Fibroblast of the aortic adventitia (primary cell): ENCODE measurements around the gene ZNF500. TPM values are rescaled to one million over a fixed set of nuclear protein-coding genes. Genes with fewer than 3 reads are reported as not detected.

Experiments
- DNase-seq: peaks from one replicate; pipeline ENCODE4 v3.0.0-alpha.2; 2010; ENCODE audit warnings: low read depth
- H3K4me3 ChIP-seq: 2 replicates; pipeline ENCODE4 v1.5.1; 2011; ENCODE audit warnings: low read depth, mild to moderate bottlenecking, control low read depth, low read length, moderate library complexity
- CTCF ChIP-seq: IDR thresholded peaks from 2 replicates; pipeline ENCODE4 v1.5.1; 2011; ENCODE audit warnings: mild to moderate bottlenecking, low read length, control low read depth, inconsistent platforms; ENCODE audit not compliant: insufficient read depth
- total RNA-seq: library from RNA; depleted of rRNA; stranded (reverse); fragments of >200 nt; gene quantifications from 2 replicates; pipeline ENCODE4 v1.2.3, GENCODE V29; 2012; ENCODE audit warnings: low replicate concordance

ZNF500 gene
- total RNA-seq, 1 donor, result 8.3 TPM

- no peak for TF ChIP-seq CTCF
- H3K4me3 ChIP-seq, result peak overlapping the region; percentile 83
- no peak for DNase-seq
These were observed 34.3 kb upstream of the ZNF500 start for GRCh38 chr16:4801051-4801961.

DNA sequence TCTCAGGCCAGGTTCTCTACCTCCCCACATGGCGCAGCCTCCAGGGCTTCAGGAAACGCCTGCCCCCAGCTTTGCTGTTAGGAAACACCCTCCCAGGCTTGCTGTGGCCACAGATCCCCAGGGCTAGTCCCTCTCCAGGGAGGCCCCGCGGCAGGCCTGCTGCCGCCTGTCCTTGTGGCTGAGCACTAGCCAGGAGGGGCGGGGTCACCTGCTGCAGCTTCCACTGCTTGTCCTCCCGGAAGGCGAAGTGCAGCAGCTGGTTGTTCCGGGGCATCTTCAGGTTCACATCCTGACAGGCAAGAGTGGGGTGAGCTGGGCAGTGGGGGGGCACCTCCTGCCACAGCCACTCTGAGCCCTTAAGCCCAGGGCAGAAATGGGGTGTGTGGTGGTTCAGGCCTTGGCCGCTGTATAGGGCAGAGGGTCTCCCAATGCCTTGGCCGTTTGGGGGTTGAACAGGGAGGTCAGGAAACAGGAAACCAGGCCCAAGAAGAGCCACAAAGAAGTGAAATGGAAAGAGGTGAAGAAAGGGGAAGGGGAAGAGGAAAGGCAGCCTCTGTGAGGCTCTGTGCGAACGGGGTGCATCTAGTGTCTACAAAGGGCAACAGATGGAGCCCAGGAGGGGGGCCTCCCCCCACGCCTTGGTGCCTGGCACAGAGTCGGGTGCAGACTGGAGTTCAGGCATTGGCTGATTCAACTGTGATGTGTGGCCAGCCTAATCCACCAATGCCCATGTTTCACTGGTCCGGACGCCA, 33.5 kb upstream of the ZNF500 start:
- DNase-seq, result no peak
- TF ChIP-seq CTCF, result no peak
- no peak overlapping the region for H3K4me3 ChIP-seq

- no peak for TF ChIP-seq CTCF
- no peak overlapping the region for H3K4me3 ChIP-seq
- no peak for DNase-seq
These were observed 32.4 kb upstream of the ZNF500 start for GRCh38 chr16:4799171-4799855.

DNA sequence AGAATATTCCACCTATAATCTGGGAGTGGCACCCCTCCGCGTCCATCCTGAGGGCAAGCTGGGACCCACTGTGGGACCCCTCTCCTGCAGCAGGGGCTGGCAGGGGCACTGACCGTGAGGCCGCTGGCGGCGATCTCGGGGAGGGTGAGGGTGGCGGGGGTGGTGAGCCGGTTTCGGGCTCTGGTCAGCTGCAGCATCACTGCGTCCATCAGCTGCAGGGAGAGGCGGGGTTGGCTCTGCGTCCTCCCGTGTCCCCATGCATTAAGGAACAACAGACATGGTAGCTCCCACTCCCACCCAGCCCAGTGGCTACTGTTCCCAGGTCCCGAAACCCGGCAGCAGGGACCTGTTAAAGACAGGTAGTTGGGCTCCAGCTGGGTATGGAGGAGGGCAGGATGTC, 31.5 kb upstream of the ZNF500 start:
- DNase-seq, result no peak
- no peak overlapping the region for H3K4me3 ChIP-seq
- TF ChIP-seq CTCF, result no peak

DNA sequence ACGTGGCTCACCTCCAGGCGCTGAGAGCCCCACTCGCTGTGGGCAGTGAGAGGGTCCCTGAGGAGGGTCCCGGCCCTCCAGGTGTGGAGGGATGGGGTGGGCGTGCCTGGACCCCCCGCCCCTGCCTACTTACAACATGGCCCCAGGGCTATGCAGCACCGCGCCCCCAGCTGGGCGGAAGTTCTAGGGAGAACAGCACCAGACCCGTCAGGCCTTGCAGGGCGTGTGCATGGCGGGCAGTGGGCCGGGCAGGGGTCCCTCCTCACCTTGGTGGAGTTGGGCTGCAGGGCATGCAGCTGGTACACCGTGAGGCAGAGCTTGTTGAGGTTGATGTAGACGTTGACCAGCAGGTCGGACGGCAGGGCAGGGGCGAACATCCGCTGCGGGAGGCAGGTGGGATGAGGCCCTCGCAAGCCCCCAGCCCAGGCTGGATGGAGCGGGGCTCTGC, 30.9 kb upstream of the ZNF500 start:
- no peak for DNase-seq
- no peak for TF ChIP-seq CTCF
- no peak overlapping the region for H3K4me3 ChIP-seq

DNA sequence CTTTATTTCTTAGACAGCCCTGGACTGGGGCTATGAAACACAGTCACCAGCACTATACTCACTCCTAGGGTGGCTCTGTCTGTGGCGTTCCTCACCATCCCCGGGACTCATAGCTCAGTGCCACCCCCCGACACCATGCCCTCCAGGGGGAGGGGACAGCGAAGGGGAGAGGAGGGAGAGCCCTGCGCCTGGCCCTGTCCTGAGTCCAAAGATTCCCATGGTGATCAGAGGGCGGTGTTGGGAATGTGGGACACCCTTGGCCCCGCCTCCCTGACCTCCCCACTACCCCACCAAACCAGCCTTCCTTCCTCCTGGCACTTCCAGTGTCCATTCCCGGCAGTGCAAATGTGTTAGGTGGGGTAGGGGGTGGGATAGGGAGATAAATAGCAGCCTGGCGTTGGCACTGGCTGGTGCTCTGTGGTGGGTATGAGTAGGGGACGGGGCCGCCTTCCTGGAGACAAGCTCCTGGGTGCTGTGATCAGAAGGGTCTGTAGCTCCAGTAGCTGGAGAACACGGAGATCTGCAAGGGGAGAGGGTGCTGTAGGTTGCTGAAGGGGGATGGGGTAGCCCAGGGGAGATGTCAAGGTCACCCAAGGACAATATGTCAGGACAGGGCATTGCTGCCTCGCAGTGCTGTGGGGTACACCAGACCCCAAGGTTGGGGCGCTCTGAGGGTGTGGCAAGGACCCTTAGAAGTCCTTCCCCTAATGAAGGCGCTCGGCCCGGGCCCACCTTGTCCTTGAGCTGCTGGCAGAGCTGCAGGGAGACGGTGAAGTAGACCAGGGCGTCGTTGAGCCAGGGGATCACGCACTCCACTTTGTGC, 30.2 kb upstream of the ZNF500 start:
- H3K4me3 ChIP-seq, result no peak overlapping the region

More for the DNA sequence above, 30.2 kb upstream of the ZNF500 start:
- no peak for DNase-seq
- TF ChIP-seq CTCF, result no peak
